Testis (tissue), 3 donors: Measurements from ENCODE around the gene ZEB1. TPM values are rescaled to one million over a fixed set of nuclear protein-coding genes. Genes with fewer than 3 reads are reported as not detected.
A peak's percentile ranks its signal among the peaks of the same experiment; 100 is the strongest.

ENCODE experiments used
- DNase-seq: peaks from one replicate; pipeline ENCODE4 v3.0.0-alpha.2; 2019
- H3K27ac ChIP-seq, 2 donors: fragments of 200-600 bp; sonication (generic); one replicate each; pipeline ENCODE4 v1.5.1; 2019
- H3K27me3 ChIP-seq: fragments of 200-600 bp; sonication (generic); one replicate; pipeline ENCODE4 v1.5.1; 2019
- H3K36me3 ChIP-seq: fragments of 200-600 bp; sonication (generic); one replicate; pipeline ENCODE4 v1.5.1; 2017; ENCODE audit warnings: low read depth; ENCODE audit errors: missing control alignments
- H3K4me1 ChIP-seq: fragments of 200-600 bp; sonication (generic); one replicate; pipeline ENCODE4 v1.5.1; 2019
- H3K4me3 ChIP-seq, 2 donors: fragments of 200-600 bp; sonication (generic); one replicate each; pipeline ENCODE4 v1.5.1; 2017 to 2019
- H3K9me3 ChIP-seq: fragments of 200-600 bp; sonication (generic); one replicate; pipeline ENCODE4 v1.5.1; 2017
- CTCF ChIP-seq, 3 experiments: fragments of 450-650 bp in 2 of 3; fragments of 200-600 bp in 1 of 3; sonication (generic) in 1 of 3; IDR thresholded peaks; one replicate each; pipeline ENCODE4 v1.5.1; 2016 to 2019; ENCODE audit warnings: antibody characterized with exemption in 3 of 3, mild to moderate bottlenecking in 2 of 3, moderate library complexity in 1 of 3
- POLR2A ChIP-seq: fragments of 450-650 bp; IDR thresholded peaks from one replicate; pipeline ENCODE4 v1.6.1; 2017; ENCODE audit warnings: antibody characterized with exemption, mild to moderate bottlenecking, moderate library complexity
- WGBS, 2 donors: methylation state at CpG; one replicate each; pipeline ENCODE4 v1.1.5; 2018; 5-methylcytosine and 5-hydroxymethylcytosine counted together
- intact Hi-C: fragments of 100-400 bp; cut with DNase I; formaldehyde crosslinking; loops from one replicate; pipeline ENCODE4 v1.15.1; 2023; ENCODE audit warnings: low total_unique reads
- polyA plus RNA-seq: library from polyadenylated mRNA; stranded (reverse); fragments of 350-450 nt; fragmentation: Illumina TruSeq; extraction: RNeasy Lipid Tissue Mini Kit (QIAGEN cat#74804); gene quantifications from one replicate; pipeline ENCODE4 v1.2.3, GENCODE V29; 2014; ENCODE audit warnings: low read depth, low replicate concordance; ENCODE audit not compliant: insufficient read depth
- total RNA-seq, 2 donors: library from RNA; depleted of rRNA; stranded (reverse); fragments of >200 nt; gene quantifications; one replicate each; pipeline ENCODE4 v1.2.3, GENCODE V29; 2016

Gene ZEB1
- total and polyA plus RNA-seq, 3 donors from 2014 or later = 22.2 to 35.9 (median 26.3) TPM

GRCh38 chr10:31278279-31278941, 40.6 kb upstream of the ZEB1 start:
- intact Hi-C loops = no loop called here
- no peak for TF ChIP-seq CTCF (IDR thresholded peaks at IDR 0.05)
- TF ChIP-seq POLR2A = no peak
- Histone ChIP-seq H3K9me3 (no peaks in the 10 kb centered on the region), H3K27ac (no peak overlapping the region), H3K27me3 (no peaks in the 10 kb centered on the region), H3K4me3 (no peak overlapping the region), H3K4me1 (no peaks in the 10 kb centered on the region), H3K36me3 (no peaks in the 10 kb centered on the region)
- 96 to 97% methylated on average over 3 of the region's 3 CpGs for WGBS, 2 donors
- DNase-seq = no peak

DNA sequence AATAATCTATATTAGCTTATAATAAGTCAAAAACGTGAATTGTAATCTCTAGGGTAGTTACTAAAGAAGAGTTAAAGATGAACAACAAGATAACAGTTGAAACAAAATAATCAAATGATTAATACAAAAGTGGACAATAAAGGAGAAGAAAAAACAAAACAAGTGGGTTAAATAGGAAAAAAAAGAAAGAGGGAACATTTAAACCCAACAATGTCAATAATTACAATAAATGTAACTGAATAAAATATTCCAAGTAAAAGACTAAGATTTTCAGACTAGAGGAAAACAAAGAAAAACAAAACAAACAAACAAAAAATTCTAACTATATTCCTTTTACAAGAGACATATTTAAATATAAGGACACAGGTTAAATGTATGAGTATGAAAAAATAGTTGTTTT, 38.0 kb upstream of the ZEB1 start:
- Histone ChIP-seq H3K27ac (no peak overlapping the region), H3K27me3 (no peaks in the 10 kb centered on the region), H3K4me1 (no peaks in the 10 kb centered on the region), H3K9me3 (no peaks in the 10 kb centered on the region), H3K36me3 (no peaks in the 10 kb centered on the region), H3K4me3 (no peak overlapping the region)
- DNase-seq = no peak
- intact Hi-C loops = no loop called here
- TF ChIP-seq POLR2A = no peak
- no peak for TF ChIP-seq CTCF (IDR thresholded peaks at IDR 0.05)
- 55 to 62% methylated on average over 1 of the region's 1 CpG for WGBS, 2 donors

DNA sequence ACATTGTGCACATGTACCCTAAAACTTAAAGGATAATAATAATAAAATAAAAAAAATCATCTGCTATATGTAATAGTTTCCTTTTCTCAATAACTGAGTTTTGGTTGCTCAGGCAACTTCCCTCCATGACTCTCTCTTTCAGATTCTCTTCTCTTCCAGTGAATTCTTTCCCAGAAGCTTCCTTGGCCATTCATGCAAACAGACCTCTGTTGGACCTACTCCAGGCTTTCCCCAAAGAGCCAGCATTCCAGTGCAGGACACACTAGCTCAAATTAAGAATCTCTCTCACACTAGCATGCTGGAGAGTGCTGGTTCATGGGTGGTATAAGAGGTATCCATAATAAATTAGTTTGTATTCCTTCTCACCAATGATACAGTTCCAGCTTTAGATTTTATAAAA, 31.0 kb upstream of the ZEB1 start:
- H3K4me1 ChIP-seq = no peaks in the 10 kb centered on the region
- no peak for DNase-seq
- no peak overlapping the region for H3K27ac ChIP-seq
- H3K9me3 ChIP-seq = no peaks in the 10 kb centered on the region
- no peaks in the 10 kb centered on the region for H3K27me3 ChIP-seq
- H3K4me3 ChIP-seq = no peak overlapping the region
- TF ChIP-seq CTCF (IDR thresholded peaks at IDR 0.05) = no peak
- no peak for TF ChIP-seq POLR2A
- H3K36me3 ChIP-seq = no peaks in the 10 kb centered on the region
- intact Hi-C loops = no loop called here

DNA sequence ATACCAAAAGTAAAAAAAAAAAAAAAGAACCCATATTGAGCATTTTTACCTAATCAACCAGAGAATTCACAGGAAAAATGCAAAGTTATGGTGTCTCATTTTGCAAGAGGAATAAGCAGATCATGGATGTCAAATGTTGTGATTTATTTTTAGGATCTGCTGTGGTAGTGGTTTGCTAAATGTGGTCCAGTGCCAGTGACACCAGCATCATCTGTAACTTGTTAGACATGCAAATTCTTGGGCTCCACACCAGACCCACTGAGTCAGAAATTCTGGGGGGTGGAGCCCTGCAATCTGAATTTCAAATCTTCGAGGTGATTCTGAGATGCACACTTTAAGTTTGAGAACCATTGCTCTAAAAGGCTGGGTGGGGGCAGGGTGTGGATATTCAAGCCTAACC, 30.1 kb upstream of the ZEB1 start:
- no peaks in the 10 kb centered on the region for H3K27me3 ChIP-seq
- H3K9me3 ChIP-seq = no peaks in the 10 kb centered on the region
- no peak overlapping the region for H3K27ac ChIP-seq
- WGBS, 2 donors = 87 to 100% methylated on average over 1 of the region's 1 CpG
- H3K4me1 ChIP-seq = no peaks in the 10 kb centered on the region
- intact Hi-C loops = no loop called here
- TF ChIP-seq POLR2A (no peak), CTCF (IDR thresholded peaks at IDR 0.05) (no peak)
- no peaks in the 10 kb centered on the region for H3K36me3 ChIP-seq
- H3K4me3 ChIP-seq = no peak overlapping the region
- no peak for DNase-seq

- Histone ChIP-seq H3K4me1 (no peaks in the 10 kb centered on the region), H3K4me3 (no peak overlapping the region), H3K27ac (peak overlapping the region; percentile 11 to 45), H3K27me3 (no peaks in the 10 kb centered on the region), H3K9me3 (no peaks in the 10 kb centered on the region), H3K36me3 (no peaks in the 10 kb centered on the region)
- TF ChIP-seq POLR2A (no peak), CTCF (IDR thresholded peaks at IDR 0.05) (no peak)
- intact Hi-C loops = no loop called here
- WGBS, 2 donors = 58 to 69% methylated on average over 3 of the region's 3 CpGs
- DNase-seq = no peak
Observed at GRCh38 chr10:31290386-31290785, 28.6 kb upstream of the ZEB1 start.
